Activated naive CD4-positive, alpha-beta T cell treated with anti-CD3 and anti-CD28 coated beads, Interleukin-2, amount 50 U/mL, for 72 hours (primary cell): Measurements from ENCODE around the gene SLFNL1. TPM values are rescaled to one million over a fixed set of nuclear protein-coding genes. Genes with fewer than 3 reads are reported as not detected.

ENCODE experiments used
- ATAC-seq, 2 donors: fragments of 150-1000 bp; cut with Tn5 transposase; 2 replicates each; pipeline ENCODE4 v1.10.0; 2021; ENCODE audit warnings: mild to moderate bottlenecking in 2 of 2, moderate library complexity in 2 of 2
- DNase-seq, 2 donors: peaks; one replicate each; pipeline ENCODE4 v3.0.0; 2021 to 2022; ENCODE audit warnings: low spot score in 2 of 2
- H3K27ac Mint-ChIP-seq, 2 donors: one replicate each; pipeline ENCODE4 v1.8.0; 2022; ENCODE audit warnings: mild to moderate bottlenecking in 2 of 2, mixed read lengths in 2 of 2
- H3K36me3 Mint-ChIP-seq, 2 donors: one replicate each; pipeline ENCODE4 v1.8.0; 2022; ENCODE audit warnings: mixed read lengths in 2 of 2
- H3K9me3 Mint-ChIP-seq, 2 donors: one replicate each; pipeline ENCODE4 v1.8.0; 2022; ENCODE audit warnings: mixed read lengths in 2 of 2
- total RNA-seq, 2 donors: library from RNA; stranded (reverse); gene quantifications; one replicate each; pipeline ENCODE4 v1.2.3, GENCODE V29; 2022

The SLFNL1 gene
- under 1 TPM; 0.11 to 0.39 TPM for total RNA-seq

- H3K9me3 Mint-ChIP-seq: no peaks in the 10 kb centered on the region
- peak within 1 kb of the TSS; percentile 77 to 94 for H3K27ac Mint-ChIP-seq
- ATAC-seq (no peak), DNase-seq (no peak)
- H3K36me3 Mint-ChIP-seq: peaks cover 0 to 4% of the 10 kb centered on the region in 2 donors
Observed at GRCh38 chr1:41021526-41022308, at the start of gene SLFNL1. Gene SLFNL1 (minus strand): TSS chr1:41021725. CDS start chr1:41020660, 1,065 bp downstream.

GRCh38 chr1:41056907-41057306, 35.4 kb upstream of the SLFNL1 start:
- H3K36me3 Mint-ChIP-seq: peaks cover 4 to 15% of the 10 kb centered on the region in 2 donors
- no peak for ATAC-seq

GRCh38 chr1:41053316-41053715, 31.8 kb upstream of the SLFNL1 start:
- H3K9me3 Mint-ChIP-seq: no peaks in the 10 kb centered on the region
- ATAC-seq (no peak), DNase-seq (no peak)
- H3K27ac Mint-ChIP-seq: no peak overlapping the region
- peaks cover 0 to 4% of the 10 kb centered on the region in 2 donors for H3K36me3 Mint-ChIP-seq

More at GRCh38 chr1:41056907-41057306, 35.4 kb upstream of the SLFNL1 start:
- no peaks in the 10 kb centered on the region for H3K9me3 Mint-ChIP-seq
- no peak overlapping the region for H3K27ac Mint-ChIP-seq
- no peak for DNase-seq

GRCh38 chr1:41051022-41051421, 29.5 kb upstream of the SLFNL1 start:
- Mint-ChIP-seq H3K36me3 (peaks cover 0 to 4% of the 10 kb centered on the region in 2 donors), H3K27ac (no peak overlapping the region), H3K9me3 (no peaks in the 10 kb centered on the region)
- DNase-seq (no peak), ATAC-seq (no peak)

GRCh38 chr1:41048540-41048939, 27.0 kb upstream of the SLFNL1 start:
- H3K36me3 Mint-ChIP-seq: peaks cover 0 to 3% of the 10 kb centered on the region in 2 donors
- peak overlapping the region in 1 of 2 donors; percentile 7 for H3K27ac Mint-ChIP-seq

GRCh38 chr1:41046347-41046775, 24.8 kb upstream of the SLFNL1 start:
- H3K36me3 Mint-ChIP-seq: no peaks in the 10 kb centered on the region
- ATAC-seq (no peak), DNase-seq (no peak)
- H3K9me3 Mint-ChIP-seq: no peaks in the 10 kb centered on the region
- no peak overlapping the region for H3K27ac Mint-ChIP-seq

More at GRCh38 chr1:41048540-41048939, 27.0 kb upstream of the SLFNL1 start:
- DNase-seq (no peak), ATAC-seq (no peak)
- no peaks in the 10 kb centered on the region for H3K9me3 Mint-ChIP-seq

- H3K9me3 Mint-ChIP-seq: no peaks in the 10 kb centered on the region
- DNase-seq: no peak
- H3K27ac Mint-ChIP-seq: peak overlapping the region in 1 of 2 donors; percentile 57
- no peak for ATAC-seq
- no peaks in the 10 kb centered on the region for H3K36me3 Mint-ChIP-seq
Observed at GRCh38 chr1:41045740-41046139, 24.2 kb upstream of the SLFNL1 start.

- Mint-ChIP-seq H3K27ac (peak overlapping the region; percentile 5 to 36), H3K36me3 (no peaks in the 10 kb centered on the region), H3K9me3 (no peaks in the 10 kb centered on the region)
- ATAC-seq: no peak
- no peak for DNase-seq
Observed at GRCh38 chr1:41044187-41044586, 22.7 kb upstream of the SLFNL1 start.

- Mint-ChIP-seq H3K36me3 (no peaks in the 10 kb centered on the region), H3K9me3 (no peaks in the 10 kb centered on the region), H3K27ac (no peak overlapping the region)
- no peak for DNase-seq
- ATAC-seq: no peak
Observed at GRCh38 chr1:41041614-41042270, 20.2 kb upstream of the SLFNL1 start.

GRCh38 chr1:41038110-41038509, 16.6 kb upstream of the SLFNL1 start:
- DNase-seq (no peak), ATAC-seq (no peak)
- no peaks in the 10 kb centered on the region for H3K36me3 Mint-ChIP-seq
- no peaks in the 10 kb centered on the region for H3K9me3 Mint-ChIP-seq
- H3K27ac Mint-ChIP-seq: no peak overlapping the region

GRCh38 chr1:41037116-41037903, 15.8 kb upstream of the SLFNL1 start:
- DNase-seq (no peak), ATAC-seq (no peak)
- peaks cover 0 to 3% of the 10 kb centered on the region in 2 donors for H3K36me3 Mint-ChIP-seq
- H3K27ac Mint-ChIP-seq: no peak overlapping the region
- H3K9me3 Mint-ChIP-seq: peaks cover 0 to 2% of the 10 kb centered on the region in 2 donors

GRCh38 chr1:41033272-41033671, 11.7 kb upstream of the SLFNL1 start:
- H3K36me3 Mint-ChIP-seq: peaks cover 0 to 7% of the 10 kb centered on the region in 2 donors
- ATAC-seq: no peak
- H3K9me3 Mint-ChIP-seq: peaks cover 0 to 5% of the 10 kb centered on the region in 2 donors
- peak overlapping the region in 1 of 2 donors; percentile 59 for H3K27ac Mint-ChIP-seq
- no peak for DNase-seq

- ATAC-seq (no peak), DNase-seq (no peak)
- Mint-ChIP-seq H3K9me3 (peaks cover 0 to 5% of the 10 kb centered on the region in 2 donors), H3K36me3 (peaks cover 0 to 7% of the 10 kb centered on the region in 2 donors), H3K27ac (no peak overlapping the region)
Observed at GRCh38 chr1:41032147-41032546, 10.6 kb upstream of the SLFNL1 start.

GRCh38 chr1:41030872-41031616, 9.5 kb upstream of the SLFNL1 start:
- DNase-seq (no peak), ATAC-seq (no peak)
- peaks cover 0 to 5% of the 10 kb centered on the region in 2 donors for H3K9me3 Mint-ChIP-seq
- no peak overlapping the region for H3K27ac Mint-ChIP-seq
- H3K36me3 Mint-ChIP-seq: peaks cover 0 to 7% of the 10 kb centered on the region in 2 donors

- peaks cover 0 to 7% of the 10 kb centered on the region in 2 donors for H3K36me3 Mint-ChIP-seq
- H3K9me3 Mint-ChIP-seq: peaks cover 0 to 5% of the 10 kb centered on the region in 2 donors
- ATAC-seq (no peak), DNase-seq (no peak)
- H3K27ac Mint-ChIP-seq: peak overlapping the region in 1 of 2 donors; percentile 57
Observed at GRCh38 chr1:41028034-41028642, 6.6 kb upstream of the SLFNL1 start.
